Subcutaneous adipose tissue (tissue), 4 donors: ENCODE data around the gene CDC42EP3. TPM values are rescaled to one million over a fixed set of nuclear protein-coding genes. Genes with fewer than 3 reads are reported as not detected.

Experiments used
- CTCF ChIP-seq: fragments of 450-650 bp; IDR thresholded peaks from one replicate; pipeline ENCODE4 v1.5.1; 2016; ENCODE audit warnings: low read depth, mild to moderate bottlenecking, control low read depth, antibody characterized with exemption, moderate library complexity
- total RNA-seq, 4 donors: library from RNA; depleted of rRNA; stranded (reverse); fragments of >200 nt; gene quantifications; one replicate each; pipeline ENCODE4 v1.1.0, GENCODE V29; 2016

The CDC42EP3 gene
- total RNA-seq, 4 donors from 2014 or later = 29.7 to 56.9 (median 40.6) TPM

- TF ChIP-seq CTCF = no peak
These were observed 35.7 kb downstream of the CDC42EP3 start for GRCh38 chr2:37635504-37636380.

- TF ChIP-seq CTCF = no peak
These were observed 36.4 kb downstream of the CDC42EP3 start for GRCh38 chr2:37634914-37635503.

- TF ChIP-seq CTCF = no peak
These were observed 37.6 kb downstream of the CDC42EP3 start for GRCh38 chr2:37633845-37634244.

- no peak for TF ChIP-seq CTCF
These were observed 38.2 kb downstream of the CDC42EP3 start for GRCh38 chr2:37633234-37633633.

- TF ChIP-seq CTCF = no peak
These were observed 39.1 kb downstream of the CDC42EP3 start for GRCh38 chr2:37632310-37632709.

- no peak for TF ChIP-seq CTCF
These were observed 39.7 kb downstream of the CDC42EP3 start for GRCh38 chr2:37631698-37632097.

- TF ChIP-seq CTCF = no peak
These were observed 40.1 kb downstream of the CDC42EP3 start for GRCh38 chr2:37631292-37631691.
